Stromal cell of bone marrow (primary cell): Measurements from ENCODE around the gene ANKRD65.
"Not testable (repeated sequence)": the region's sequence is repeated elsewhere in the genome, so short reads cannot be mapped to it uniquely, and the experiment has no call there.

Source experiments
- DNase-seq: peaks from one replicate; pipeline ENCODE4 v3.0.0-alpha.2; 2012; ENCODE audit warnings: low read depth

Gene ANKRD65

DNA sequence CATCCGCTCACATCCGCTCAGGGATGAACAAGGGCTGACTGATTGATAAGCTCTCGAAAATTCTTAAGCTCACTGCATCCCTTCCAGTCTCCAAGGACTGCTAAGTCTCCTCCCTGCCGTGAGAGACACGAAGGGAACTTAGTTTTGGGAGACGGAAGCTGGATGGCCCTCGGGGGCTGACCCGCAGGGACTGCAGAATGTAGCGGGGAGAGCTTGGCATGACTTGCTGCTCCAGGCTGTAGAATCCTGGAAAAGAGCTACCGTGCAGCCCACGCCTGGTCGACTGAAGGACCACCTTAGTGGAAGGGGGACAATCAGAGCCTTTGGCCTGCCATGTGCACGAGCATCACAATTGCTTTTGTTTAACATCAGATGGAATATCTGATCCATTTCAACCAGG lies 5.3 kb downstream of the ANKRD65 start:
- DNase-seq: no peak

DNA sequence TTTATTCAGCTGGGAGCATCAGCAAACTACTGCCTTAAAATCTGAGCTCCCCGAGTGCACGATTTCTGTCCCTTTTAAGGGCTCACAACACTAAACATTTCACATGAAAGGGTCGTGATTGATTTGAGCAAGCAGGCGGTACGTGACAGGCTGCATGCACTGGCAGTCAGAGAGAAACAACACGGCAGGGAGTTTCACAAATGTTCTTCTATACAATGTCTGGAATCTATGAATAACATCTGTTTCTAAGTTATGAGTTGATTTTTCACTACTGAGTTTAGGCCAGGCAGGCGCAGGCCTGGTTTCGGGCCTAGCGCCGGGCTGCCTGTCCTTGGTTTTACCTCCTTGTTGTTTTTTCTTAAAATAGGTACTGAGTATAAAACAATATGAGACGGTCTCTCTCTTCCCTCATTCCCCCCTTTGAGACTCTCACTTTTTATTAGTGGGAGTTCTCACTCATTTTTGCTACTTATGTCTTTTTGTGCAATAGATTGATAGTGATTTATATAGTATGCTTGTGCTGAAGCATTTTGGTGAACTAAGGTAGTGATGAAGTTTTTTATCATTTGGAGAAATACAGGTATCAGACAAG lies 8.7 kb downstream of the ANKRD65 start:
- DNase-seq: not testable (repeated sequence)

DNA sequence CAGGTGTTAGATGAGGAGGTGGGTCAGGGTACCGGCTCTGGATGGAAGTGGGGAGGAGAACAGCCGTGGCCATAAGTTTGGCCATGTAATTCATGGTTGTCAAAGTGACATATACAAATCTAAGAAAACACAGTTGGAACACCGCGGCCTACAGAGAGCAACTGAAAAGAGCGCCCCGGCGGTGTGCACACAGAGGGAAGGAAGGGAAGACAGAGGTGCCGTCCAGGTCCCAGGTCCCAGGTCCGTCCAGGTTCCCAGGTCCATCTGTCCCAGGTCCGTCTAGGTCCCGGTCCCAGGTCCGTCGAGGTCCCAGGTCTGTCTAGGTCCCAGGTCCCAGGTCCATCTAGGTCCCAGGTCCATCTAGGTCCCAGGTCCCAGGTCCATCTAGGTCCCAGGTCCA lies 9.4 kb downstream of the ANKRD65 start:
- no peak for DNase-seq

GRCh38 chr1:1410238-1410637 lies 10.8 kb downstream of the ANKRD65 start:
- not testable (repeated sequence) for DNase-seq

DNA sequence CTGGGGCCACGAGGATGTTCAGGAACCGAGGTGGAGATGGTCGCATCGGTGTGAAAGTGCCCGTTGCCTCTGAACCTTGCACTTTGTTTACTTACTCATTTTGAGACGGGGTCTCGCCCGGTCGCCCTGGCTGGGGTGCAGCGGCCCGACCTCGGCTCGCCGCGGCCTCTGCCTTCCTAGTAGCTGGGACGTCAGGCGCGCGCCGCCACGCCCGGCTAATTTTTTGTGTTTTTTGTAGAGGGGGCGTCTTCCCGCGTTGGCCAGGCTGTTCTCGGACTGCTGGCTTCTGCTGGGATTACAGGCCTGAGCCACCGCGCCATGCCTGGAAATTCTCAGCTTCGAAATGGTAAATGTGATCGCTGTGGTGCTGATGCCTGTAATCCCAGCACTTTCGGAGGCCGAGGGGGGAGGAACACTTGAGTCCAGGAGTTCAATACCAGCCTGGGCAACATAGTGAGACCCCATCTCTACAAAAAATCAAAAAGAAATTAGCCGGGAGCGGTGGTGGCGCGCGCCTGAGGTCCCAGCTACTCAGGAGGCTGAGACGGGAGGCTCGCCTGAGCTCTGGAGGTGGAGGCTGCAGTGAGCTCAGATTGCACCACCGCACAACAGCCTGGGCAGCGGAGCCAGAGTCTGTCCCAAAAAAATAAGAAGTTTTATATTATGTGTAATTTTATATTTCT lies 13.3 kb downstream of the ANKRD65 start:
- DNase-seq: no peak

DNA sequence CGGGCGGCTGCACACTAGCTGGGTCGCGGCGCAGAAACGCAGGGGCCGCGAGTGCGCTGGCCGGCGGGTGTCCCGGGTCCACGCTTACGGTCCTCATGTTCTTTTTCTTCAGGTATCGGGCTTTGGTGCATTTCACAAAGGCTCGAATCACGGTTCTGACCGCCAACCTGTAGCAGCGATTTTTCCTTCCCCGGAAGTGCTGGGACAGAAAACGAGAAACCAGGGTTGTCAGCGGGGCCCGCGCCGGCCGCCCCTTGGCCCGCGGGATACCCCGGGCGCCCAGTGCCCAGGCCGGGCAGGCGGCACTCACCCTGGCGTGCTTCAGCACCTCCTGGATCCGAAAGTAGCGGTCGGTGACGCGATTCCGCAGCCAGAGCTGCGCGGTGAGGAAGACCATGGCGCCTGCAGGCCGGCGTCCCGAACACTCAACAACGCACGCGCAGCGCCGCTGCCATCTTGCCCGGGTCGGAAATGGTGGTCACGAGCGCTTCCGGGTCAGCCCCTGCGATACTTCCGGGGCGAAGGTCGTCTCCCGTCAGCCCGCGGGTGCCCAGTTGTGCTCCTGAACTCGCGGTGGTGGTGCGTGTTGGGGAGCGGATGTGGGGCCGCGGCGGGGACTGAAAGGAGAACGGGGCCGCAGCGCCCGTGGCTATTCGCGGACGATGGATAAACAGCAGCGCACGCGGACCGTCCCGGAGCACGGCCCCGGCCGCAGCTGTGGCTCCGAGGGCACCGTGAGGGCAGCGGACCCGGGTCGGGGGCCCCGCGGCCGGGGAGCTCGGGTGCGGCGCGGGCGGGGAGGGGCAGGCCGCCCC lies 14.0 kb downstream of the ANKRD65 start, which contains the start of gene MRPL20:
Gene MRPL20, minus strand, starts transcription at position 473 of the 815 bp plus-strand sequence. Its CDS starts 76 bp downstream, at position 397.
- DNase-seq: peak; percentile 82

GRCh38 chr1:1406101-1406820 lies 14.8 kb downstream of the ANKRD65 start:
- DNase-seq: no peak

GRCh38 chr1:1403653-1404052 lies 17.4 kb downstream of the ANKRD65 start:
- DNase-seq: no peak

- DNase-seq: not testable (repeated sequence)
These were observed 18.1 kb downstream of the ANKRD65 start for GRCh38 chr1:1402901-1403392.

GRCh38 chr1:1402072-1402900 lies 18.8 kb downstream of the ANKRD65 start:
- peak; percentile 29 for DNase-seq

GRCh38 chr1:1401457-1402010 lies 19.5 kb downstream of the ANKRD65 start:
- no peak for DNase-seq

DNA sequence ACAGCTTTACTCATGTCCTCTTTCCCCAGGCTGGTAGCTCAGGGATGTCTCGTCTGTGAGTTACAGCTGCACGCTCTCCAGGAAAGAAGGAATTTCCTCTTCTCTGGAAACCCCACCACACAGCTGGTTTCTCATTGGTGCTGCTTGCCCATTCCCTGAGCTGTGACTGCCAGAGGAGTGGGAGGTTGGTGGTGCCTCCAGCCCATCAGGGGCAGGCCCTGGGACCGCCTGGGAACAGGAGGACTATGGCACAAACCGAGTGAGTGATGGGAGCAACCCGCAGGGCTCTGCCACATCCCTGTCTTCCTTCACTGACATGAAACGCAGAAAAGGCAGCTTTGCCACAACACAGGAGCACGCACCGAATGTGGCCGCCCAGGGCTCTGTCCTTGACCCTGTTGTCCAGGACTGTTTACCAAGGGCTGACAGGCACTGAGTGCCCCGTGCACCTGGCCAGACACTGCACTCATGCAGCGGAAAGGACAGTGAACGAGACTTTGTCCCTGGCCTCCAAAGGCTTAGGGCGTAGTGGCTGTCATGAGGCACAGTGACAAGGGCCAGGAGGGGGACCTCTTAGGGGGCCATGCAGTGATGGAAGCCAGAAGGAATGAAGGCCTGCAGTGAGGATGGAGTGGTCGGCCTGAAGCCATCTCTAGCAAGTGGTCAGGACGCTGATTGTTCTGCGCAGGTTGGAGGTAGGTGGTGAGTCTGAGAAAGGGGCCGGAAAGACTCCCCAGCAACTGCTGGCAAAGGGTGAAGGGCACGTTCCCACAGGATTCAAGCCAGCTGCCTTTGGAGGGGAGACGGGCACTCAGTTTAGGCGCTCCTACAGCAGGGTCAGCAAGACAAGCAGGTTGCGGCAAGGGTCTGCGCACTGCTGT lies 20.3 kb downstream of the ANKRD65 start:
- no peak for DNase-seq

GRCh38 chr1:1399872-1400575 lies 21.1 kb downstream of the ANKRD65 start:
- no peak for DNase-seq

DNA sequence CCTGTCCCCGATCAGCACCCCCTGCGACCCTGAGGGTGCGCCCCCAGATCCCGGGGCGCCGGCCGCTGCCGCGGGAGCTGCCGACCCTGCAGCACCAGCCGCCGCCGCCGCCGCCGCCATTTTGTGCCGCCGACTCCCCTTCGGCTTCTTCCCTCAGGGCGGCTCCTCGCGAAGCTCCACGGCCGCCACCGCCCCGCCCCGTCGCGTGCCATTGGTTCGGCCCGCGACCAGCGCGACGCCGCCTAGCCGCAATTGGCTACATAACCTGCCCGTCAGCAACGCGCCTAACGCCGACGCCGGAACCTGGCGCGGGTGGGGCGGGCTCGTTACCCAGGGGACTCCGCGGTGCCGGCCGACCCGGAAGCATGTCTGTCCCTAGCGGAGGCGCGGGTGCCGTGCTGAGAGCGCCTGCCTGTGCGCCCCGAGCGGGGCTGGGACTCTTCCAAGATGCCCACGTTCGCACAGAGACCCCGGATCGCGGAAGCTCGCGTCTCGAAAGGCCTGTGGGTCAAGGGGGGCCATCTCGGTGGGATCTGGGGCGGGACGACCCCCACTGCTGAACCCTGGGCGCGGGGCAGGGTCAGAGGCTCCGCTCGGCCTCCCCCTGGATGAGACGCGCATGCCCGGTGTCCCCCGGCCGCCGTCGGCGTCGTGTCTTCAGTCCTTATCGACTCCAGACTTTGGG lies 21.7 kb downstream of the ANKRD65 start, which contains the start of gene CCNL2:
Gene CCNL2, minus strand, starts transcription at position 149 of the 685 bp plus-strand sequence. Its CDS starts 29 bp downstream, at position 120.
- DNase-seq: peak; percentile 94

DNA sequence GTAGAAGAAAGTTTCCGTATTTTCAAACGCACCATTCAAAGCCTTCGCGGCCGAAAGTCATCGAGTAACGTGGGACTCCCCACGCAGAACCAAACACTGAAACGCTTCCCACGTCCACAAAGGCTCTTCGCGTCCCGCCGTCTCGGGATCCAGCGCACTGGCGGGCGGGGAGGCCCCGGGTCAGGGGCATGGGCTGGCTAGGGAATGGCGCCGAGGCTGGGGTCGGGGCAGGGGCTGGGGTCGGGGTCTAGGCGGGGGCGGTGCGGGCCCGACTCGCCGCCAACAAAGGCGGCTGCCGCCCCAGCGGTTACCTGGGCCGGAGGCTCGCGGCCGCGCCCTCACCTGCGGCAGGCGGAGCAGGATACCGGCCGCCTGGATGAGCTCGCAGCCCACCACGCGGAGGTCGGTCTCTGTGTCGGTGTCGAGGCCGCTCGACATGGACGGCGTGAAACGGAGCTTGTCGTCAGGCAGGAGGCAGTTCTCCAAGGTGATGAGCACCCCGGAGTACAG lies 22.3 kb downstream of the ANKRD65 start:
- no peak for DNase-seq

- no peak for DNase-seq
These were observed 23.1 kb downstream of the ANKRD65 start for GRCh38 chr1:1397839-1398523.

DNA sequence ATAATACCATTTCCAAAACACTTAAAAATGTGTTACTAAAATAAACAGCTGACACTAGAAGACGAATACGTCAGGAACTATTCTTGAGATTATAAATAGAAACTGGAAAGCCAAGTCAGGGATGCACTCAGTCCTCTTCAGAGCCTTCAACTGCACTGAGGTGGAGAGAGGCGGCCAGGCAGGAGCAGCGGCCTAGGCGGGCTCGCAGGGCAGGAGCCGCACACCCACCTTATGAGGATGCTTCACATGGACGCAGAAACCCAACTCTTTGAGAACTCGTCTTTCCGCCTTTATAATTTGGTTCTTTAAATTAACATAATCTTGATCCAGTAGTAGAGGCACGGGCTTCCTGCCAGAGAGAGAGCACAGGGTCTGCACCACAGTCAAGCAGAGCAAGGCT lies 25.9 kb downstream of the ANKRD65 start:
- DNase-seq: no peak

- DNase-seq: no peak
These were observed 27.0 kb downstream of the ANKRD65 start for GRCh38 chr1:1394116-1394515.
